Activated CD8-positive, alpha-beta memory T cell treated with anti-CD3 and anti-CD28 coated beads for 1 hour (primary cell): ENCODE data around the gene SHROOM2.
"Not testable (repeated sequence)": the region's sequence is repeated elsewhere in the genome, so short reads cannot be mapped to it uniquely, and the experiment has no call there.

ENCODE experiments used
- DNase-seq, 2 donors: peaks; one replicate each; pipeline ENCODE4 v3.0.0-alpha.2; 2020; ENCODE audit warnings: low read depth in 1 of 2; ENCODE audit errors: extremely low read depth in 1 of 2

Gene SHROOM2

GRCh38 chrX:9785254-9785943 is 830 bp upstream of the SHROOM2 start:
- DNase-seq, result no peak

GRCh38 chrX:9786798-9787635 is 788 bp downstream of the SHROOM2 start:
- no peak for DNase-seq

GRCh38 chrX:9788911-9789310 is 2.7 kb downstream of the SHROOM2 start:
- DNase-seq, result no peak

GRCh38 chrX:9789555-9789954 is 3.3 kb downstream of the SHROOM2 start:
- no peak for DNase-seq

- no peak for DNase-seq
These were observed 4.6 kb downstream of the SHROOM2 start for GRCh38 chrX:9790866-9791265.

GRCh38 chrX:9794495-9794894 is 8.3 kb downstream of the SHROOM2 start:
- no peak for DNase-seq

- DNase-seq, result no peak
These were observed 11.4 kb downstream of the SHROOM2 start for GRCh38 chrX:9797384-9798360.

GRCh38 chrX:9802737-9803136 is 16.5 kb downstream of the SHROOM2 start:
- DNase-seq, result no peak

GRCh38 chrX:9804444-9804843 is 18.2 kb downstream of the SHROOM2 start:
- DNase-seq, result no peak

GRCh38 chrX:9805956-9806355 is 19.7 kb downstream of the SHROOM2 start:
- DNase-seq, result no peak

- no peak for DNase-seq
These were observed 21.3 kb downstream of the SHROOM2 start for GRCh38 chrX:9807355-9808182.

GRCh38 chrX:9809876-9810275 is 23.6 kb downstream of the SHROOM2 start:
- DNase-seq, result not testable (repeated sequence)

GRCh38 chrX:9811086-9811485 is 24.9 kb downstream of the SHROOM2 start:
- not testable (repeated sequence) for DNase-seq

- DNase-seq, result no peak
These were observed 30.0 kb downstream of the SHROOM2 start for GRCh38 chrX:9816084-9816700.

- DNase-seq, result no peak
These were observed 35.3 kb downstream of the SHROOM2 start for GRCh38 chrX:9821572-9821971.

- no peak for DNase-seq
These were observed 38.3 kb downstream of the SHROOM2 start for GRCh38 chrX:9824554-9824953.

- DNase-seq, result no peak
These were observed 39.0 kb downstream of the SHROOM2 start for GRCh38 chrX:9825129-9825790.

- no peak for DNase-seq
These were observed 39.7 kb downstream of the SHROOM2 start for GRCh38 chrX:9825966-9826365.
